M059J (cell line): ENCODE results near the gene CRISPLD2. TPM values are rescaled to one million over a fixed set of nuclear protein-coding genes. Genes with fewer than 3 reads are reported as not detected.
"Not testable (repeated sequence)": the region's sequence is repeated elsewhere in the genome, so short reads cannot be mapped to it uniquely, and the experiment has no call there.

Experiments
- DNase-seq: peaks from one replicate; pipeline ENCODE4 v3.0.0-alpha.2; 2012; ENCODE audit warnings: low read depth
- total RNA-seq: library from RNA; depleted of rRNA; stranded (reverse); fragments of >200 nt; shearing (Covaris generic); gene quantifications from 2 replicates; pipeline ENCODE4 v1.2.3, GENCODE V29; 2014

Gene CRISPLD2
- total RNA-seq, 1 experiment from 2014 or later, result 37.3 TPM

DNA sequence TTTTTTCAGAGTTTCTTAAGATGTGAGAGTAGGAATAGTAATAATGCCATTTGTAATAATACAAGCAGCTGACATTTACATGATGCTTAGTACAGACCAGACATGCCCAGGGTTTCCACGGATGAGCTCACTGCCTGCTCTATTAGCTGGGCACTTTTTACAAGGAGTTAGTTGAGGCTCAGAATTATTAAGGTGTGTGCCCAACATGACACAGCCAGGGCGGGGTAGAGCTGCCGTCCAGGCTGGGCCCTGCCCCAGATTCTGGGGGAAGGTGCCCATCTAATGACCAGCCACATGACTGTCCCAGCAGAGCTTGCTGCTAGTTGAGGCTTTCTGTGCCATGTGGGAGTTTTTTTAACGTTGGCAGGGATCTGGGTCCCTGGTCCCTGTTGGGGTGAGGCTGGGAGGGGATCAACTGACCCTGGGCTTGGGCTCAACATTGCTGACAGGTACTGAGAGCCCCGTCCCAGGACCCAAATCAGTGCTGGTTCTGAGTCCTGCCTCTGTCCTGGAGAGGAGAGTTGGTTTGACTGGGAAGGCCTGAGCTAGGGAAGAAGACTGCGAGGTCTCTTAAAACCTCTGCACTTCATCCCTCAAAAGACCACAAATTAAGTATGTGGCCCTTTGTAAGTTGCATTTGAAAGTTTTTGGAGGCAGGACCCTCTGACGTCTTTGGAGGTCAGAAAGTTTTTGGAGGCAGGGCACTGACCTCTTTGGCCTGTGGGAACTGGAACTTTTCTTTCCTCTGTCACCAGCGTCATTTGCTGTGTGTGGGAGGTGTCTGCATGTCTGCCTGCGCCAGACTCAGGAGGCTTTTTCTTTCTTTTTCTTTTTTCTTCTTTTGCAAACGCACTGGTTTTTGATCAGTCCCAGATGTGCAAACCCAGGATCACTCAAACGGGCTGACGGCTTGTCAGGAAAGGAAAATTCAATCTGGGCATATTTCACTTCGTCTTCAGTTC is 2.2 kb downstream of the CRISPLD2 start:
- DNase-seq, result no peak

DNA sequence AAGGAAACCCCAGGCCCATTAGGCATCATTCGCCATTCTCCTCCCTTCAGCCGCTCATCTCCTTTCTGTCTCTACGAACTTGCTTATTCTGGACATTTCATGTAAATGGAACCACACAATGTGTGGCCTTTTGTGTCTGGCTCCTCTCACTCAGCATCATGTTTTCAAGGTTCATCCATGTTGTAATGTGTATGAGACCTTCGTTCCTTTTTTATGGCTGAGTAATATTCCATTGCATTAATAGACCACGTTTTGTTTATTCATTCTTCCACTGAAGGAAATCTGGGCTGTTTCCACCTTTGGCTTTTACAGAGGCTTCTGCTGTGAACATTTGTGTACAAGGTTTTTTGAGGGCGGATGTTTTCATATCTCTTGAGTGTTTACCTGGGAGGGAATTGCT is 3.2 kb downstream of the CRISPLD2 start:
- DNase-seq, result no peak

DNA sequence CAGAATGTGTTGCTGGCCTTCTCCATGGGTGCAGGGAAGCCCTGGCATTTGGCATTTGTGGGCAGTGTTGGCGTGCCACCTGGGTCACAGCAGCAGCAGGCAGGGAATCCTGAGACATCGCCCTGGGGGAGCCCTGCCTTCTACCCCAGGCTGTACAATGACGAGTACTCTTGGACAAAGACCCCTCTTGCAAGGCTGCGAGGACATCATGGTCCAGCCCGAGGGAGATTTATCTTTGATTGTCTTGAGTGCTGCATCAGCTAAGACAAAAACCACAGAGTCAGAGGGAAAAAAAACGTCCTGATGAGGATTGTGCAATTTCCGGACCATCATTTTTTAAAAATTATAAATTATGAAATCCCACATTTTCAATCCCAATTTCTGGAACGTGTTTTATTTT is 3.7 kb downstream of the CRISPLD2 start:
- no peak for DNase-seq

DNA sequence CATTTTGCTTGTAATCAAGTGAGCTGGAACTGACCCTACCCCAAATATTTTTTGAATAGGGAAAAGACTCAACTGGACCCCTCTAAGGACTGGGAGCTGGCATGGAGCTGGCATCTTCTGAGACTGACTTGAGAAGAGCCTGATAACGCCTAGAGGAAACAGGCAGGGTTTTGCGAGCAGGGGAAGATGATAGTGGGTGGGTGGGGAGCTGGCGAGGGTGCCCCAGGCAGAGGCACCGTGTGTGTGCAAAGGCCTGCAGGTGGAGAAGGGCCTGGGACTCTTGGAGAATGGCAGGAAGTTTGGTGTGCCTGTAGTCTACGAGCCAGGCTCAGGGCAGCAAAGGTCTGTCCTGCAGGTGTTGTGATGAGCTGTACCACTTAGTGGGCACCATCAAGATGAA is 4.1 kb downstream of the CRISPLD2 start:
- no peak for DNase-seq

DNA sequence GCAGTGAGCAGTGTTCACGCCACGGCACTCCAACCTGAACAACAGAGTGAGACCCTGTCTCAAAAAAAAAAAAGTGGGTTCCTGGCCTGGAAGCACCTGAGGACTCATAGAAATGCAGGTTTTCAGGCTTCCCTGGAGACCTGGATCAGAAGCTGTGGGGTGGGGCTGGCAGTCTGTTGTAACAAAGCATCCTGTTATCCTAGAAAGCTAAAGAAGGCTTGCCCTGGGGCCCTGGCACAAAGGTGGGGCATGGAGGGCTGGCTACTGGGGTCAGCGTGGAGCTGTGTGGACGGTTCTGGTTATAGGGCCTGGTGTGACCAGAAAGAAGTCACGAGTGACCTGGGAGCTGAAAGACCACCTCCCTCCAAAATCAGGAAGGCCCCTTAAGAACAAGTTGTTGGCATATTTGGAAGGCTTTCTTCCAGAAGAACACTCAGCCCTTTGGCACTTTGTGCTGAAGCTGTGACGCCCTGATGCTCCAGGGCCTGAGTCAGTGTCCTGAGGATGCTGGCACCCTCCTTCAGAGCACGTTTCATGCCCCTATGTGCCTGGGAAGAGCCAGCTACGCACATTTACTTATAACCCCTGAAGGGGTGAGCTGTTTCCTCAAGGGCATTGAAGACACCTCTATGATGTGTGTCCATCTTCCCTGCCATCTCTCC is 6.2 kb downstream of the CRISPLD2 start:
- DNase-seq, result peak; percentile 52

DNA sequence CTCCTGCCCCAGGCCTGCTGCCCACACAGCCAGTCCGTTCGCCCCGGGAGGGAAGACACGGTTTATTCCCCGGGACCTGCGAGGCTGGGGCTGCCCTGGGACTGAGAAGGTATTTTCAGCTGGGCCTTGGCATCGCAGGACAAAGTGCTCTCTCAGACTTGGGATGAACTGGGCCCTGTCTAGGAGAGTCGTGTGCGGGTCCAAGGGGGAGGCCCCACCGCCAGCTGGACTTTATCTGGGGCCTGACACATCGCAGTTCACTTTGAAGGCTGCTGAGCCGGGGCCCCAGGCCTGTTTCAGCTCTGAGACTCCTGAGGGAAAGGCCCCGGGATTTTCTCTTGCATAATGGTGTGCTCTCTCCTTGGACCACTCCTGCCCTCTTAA is 6.8 kb downstream of the CRISPLD2 start:
- no peak for DNase-seq

DNA sequence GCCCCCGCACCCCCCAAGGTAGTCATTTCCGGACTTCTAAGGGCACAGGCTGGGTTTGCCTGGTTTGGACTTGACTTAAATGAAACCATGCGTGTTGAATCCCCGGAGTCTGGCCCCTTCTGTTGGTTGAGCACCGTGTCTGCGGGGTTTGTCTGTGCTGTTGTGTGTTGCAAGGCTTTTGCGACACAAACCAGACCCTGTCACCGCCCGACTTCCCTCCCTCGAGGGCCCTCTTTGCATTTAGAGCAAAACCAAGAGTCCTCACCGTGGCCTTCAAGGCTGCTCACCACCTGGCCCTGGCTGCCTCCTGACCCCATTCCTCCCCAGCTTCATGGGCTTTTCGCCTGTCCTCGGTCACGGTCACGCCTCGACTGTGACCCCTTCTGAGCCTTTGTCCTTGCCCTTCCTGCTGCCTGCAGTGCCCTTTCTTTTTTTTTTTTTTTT is 7.4 kb downstream of the CRISPLD2 start:
- DNase-seq, result no peak

DNA sequence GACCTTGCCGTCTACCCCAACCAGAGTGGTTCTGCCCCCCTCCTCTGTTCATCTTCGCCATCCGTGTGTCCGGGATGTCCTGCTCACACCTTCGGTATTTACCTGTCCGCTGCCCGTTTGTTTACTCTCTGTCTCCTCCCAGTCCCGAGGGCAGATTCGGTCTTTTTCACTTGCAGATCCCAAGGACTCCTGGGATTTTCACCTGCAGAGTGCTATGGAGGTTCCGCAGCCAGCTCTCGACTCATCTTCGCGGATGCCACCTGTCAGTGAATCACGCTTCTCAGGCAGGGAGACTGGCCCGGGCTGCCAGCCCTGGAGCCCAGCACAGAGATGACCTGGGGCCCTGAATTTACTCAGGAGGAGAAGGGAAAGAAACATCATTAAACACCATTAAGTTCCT is 8.1 kb downstream of the CRISPLD2 start:
- no peak for DNase-seq

DNA sequence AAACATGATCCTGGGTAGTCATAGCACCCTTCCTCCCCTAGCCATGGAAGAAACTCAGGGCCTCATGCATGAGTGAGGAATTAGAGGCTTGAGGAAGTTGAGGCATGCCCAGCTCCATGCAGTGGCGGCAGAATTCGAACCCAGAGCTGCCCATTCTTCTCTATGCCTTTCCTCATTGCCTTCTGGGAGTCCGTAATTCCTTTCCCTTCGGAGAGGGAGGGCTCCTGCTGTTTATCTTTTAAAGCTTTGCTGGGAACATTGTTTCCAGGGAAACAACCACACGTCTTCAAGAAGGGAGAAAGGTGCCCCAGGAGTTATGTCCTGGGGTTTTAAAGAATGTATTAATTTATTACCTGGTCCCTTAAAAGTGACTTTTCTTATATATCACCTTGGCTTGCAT is 8.5 kb downstream of the CRISPLD2 start:
- DNase-seq, result no peak

DNA sequence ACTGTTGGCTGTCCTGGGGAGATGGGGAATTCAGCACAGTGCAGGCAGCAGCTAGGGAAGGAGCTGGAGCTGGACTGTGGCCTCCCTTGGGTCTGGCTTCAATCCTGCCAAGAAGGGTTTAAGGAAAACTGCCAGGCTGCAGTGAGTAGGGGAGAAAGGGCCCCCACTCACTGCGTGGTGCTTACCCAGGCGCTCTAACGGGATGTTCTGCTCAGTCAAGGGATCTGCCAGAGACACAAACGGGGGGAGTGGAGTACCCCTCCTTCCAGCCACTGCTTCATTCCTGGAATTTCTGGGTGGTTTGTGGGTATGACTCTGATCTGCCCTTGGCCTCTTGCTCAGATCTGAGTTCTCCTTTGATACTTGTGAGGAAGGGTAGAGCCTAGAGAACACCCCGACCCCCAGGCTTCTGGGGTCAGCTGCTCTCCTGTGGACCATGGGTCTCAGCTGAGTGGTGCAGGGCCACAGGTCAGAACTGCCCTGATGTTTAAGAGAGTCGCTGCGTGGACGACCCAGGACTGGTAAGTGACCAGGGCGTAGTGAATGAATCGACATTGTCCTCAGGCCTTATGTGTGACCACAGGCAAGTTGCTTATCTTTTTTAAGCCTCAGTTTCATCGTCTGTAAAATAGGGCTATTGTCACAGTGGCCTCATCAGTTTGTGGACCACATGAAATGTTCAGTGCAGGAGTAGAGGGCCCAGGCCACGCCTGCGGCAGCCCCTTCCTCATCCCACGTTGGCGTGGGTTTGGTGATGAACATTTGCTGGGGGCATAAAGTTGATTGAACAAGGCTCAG is 9.6 kb downstream of the CRISPLD2 start:
- DNase-seq, result peak; percentile 97

DNA sequence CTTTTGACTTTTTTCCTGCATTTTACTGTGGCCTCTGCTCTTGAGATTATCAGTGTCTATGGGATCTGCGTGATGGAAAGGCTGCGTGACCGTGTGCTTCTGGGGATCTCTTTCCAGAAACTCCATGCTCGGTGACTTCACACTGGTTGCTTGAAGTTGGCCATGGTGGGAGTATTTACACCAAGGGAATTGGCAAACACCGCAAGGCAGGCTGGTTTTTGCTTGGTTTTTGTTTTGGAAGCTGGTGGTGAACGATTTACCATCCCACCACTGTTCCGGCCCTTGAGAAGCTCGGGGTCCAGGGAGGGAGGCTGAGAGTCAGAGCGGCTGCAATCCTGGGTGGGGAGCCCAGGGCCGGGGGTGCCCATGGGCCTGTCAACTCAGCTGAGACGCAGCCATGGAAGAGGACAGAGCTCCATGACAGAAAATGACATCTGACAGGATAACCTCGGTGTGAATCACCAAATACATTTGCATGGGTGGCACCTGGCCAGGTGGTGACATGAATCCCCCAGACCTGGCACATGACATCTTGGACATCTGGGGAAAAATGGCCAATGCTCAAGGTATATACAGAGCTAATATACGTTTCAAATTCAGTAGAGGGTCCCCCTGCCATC is 11.1 kb downstream of the CRISPLD2 start:
- DNase-seq, result no peak

DNA sequence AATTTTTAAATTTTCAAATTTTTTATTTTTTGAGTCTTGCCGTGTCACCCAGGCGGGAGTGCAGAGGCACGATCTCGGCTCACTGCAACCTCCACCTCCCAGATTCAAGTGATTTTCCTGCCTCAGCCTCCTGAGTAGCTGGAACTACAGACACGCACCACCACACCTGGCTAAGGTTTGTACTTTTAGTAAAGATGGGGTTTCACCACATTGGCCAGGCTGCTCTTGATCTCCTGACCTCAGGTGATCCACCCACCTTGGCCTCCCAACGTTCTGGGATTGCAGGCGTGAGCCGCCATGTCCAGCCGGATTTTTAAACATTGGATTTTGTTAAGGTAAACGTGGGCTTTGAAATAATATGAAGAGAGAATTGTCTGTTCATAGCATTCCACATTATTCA is 11.9 kb downstream of the CRISPLD2 start:
- not testable (repeated sequence) for DNase-seq

DNA sequence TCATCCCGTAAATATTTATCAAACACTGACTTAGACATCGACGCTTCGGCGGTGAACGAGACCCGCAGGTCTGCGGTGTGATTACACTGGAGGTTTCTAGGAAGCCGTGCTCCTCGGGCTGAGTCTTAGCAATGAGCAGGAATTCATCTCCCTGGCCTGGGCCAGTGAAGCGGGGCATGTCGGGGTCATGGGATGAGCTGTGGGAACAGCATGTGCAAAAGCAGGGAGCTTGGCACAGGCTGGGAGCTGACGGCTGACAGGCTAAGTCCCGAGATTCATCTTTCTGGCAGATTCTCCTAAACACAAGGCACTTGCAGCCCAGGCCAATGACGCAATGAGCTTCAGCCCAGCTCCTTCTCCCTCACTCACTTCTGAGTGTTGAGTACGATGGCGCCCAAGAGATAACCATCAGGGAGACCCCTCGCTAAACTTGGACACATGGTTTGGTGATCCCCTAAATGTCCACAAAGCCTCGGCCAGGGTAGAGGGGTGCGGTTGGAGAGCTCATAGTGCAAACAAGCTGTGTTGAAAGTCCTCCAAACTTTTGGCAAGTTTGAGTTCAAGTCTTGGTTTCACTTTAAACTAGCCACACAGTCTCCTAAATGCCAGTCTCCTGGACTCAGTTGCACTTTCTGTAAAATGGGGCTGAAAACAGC is 12.8 kb downstream of the CRISPLD2 start:
- peak; percentile 56 for DNase-seq

DNA sequence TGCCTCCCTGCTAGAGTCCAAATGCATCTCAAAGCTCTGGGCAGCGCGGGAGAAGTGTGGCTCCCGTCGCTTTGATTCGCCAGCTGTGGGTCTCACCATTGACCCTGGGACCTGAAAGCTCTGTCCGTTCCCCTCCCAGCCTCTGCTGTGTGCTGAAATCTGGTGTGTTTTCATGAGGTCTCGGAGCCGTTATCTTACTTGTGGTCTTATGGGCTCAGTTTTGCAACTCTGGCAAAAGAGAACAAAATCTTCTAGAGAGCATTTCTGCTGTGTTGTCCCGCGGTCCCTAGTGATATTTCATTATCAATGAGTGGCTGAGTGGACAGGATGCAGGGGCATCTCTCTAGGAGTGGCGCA is 13.3 kb downstream of the CRISPLD2 start:
- DNase-seq, result no peak

DNA sequence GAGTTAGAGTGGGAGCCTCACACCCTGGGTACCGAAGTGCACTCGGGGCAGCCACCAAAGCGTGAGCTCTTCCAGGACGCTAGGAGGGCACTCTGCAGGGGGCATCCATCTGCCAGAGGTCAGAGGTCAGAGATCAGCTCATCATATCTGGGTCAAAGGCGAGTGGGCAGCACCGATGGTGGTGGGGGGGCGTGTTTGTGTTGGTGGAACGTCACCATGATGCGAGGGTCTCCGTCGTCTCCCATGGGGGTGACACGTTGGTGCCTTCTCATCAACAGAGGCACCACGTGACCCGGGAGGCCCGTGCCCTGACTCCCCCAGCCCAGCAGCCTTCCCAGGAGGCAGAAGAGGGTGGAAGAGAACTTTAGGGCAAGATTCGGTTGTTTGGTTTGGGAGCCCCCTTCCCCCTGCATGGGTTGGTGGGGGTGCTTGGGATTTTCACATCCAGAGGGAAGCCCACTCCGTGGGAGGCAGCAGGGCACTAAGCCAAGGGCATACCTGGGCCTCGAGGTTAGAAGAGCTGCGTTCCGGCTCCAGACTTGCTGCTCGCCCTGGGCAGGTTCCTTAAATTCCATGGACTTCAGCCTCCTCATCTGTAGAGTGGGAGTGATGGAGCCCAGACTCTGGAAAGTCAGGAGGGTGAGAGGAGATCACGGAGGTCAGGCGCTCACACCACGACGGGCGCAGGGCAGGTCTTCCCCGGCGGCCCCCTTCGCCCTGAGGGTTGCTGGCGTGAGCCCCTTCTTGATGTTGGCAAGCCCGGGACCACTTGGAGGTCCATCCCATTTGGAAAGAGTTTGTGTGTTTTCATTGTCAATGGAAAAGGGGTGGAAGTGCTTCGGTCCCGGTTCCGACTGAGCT is 14.0 kb downstream of the CRISPLD2 start:
- no peak for DNase-seq

DNA sequence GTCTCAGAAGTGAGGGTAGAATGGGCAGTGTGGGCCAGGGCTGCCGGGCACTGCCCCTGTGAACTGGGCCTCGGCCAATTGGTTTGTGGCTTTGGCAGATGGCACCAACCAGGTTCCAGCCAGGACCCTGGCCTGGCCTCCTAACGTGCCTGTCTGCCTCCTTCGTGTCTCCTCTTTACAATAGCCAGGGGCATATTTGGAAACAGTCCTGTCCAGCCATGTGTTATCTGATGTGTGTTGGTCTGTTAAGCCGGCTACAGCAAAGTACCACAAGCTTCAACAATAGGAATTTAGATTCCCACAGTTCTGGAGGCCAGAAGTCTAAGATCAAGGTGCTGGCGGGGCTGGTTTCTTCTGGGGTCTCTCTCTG is 14.6 kb downstream of the CRISPLD2 start:
- DNase-seq, result peak; percentile 99

DNA sequence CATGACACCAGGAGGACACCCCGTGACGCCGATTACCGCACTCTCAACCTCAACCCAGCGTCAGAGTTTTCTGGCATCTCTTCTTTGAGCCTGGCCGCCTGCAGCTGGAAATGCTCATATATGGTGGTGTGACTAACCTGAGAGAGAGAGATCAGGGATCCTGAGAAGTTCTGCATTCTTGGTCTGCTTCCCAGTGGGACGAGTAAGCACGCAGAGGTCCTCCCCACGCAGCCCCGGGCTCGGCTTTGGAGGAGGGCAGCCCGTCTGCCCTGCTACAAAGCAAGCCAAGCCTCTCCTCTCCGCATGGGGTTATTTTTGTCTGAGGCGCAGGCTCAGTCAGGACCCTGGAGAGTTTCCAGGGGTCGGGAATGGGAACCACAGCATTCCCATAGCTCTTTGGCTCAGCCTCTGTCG is 16.5 kb downstream of the CRISPLD2 start:
- DNase-seq, result peak; percentile 100

DNA sequence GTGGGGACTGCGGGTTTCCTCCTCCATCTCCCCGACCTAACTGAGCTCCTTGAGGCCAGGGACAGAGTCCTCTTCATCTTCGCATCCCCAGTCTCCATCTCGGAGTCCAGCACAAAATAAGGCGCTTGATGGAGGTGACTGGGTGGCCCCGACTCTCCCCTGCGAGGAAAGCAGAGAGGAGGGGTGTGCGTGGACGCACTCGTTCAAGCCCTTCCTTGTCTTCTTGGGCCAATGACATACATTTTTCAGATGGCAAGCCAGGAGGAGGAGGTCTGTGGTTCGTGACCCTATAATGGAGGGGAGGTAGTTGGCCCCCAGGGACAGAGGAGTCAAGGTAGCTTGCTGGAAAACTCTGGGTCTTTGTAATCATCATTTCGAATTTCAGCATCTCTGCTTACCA is 17.2 kb downstream of the CRISPLD2 start:
- no peak for DNase-seq

DNA sequence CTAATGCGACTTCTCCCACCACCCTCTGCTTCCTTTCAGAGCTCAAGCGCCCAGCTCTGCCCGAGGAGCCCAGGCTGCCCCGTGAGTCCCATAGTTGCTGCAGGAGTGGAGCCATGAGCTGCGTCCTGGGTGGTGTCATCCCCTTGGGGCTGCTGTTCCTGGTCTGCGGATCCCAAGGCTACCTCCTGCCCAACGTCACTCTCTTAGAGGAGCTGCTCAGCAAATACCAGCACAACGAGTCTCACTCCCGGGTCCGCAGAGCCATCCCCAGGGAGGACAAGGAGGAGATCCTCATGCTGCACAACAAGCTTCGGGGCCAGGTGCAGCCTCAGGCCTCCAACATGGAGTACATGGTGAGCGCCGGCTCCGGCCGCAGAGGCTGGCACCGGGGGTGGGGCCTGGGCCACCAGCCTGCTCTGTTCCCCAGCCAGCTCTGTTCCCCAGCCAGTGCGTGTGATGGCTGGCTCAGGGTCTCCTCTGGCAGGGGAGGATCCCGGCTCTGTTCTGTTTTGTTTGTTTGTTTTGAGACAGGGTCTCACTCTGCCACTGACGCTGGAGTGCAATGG is 18.7 kb downstream of the CRISPLD2 start:
- no peak for DNase-seq

DNA sequence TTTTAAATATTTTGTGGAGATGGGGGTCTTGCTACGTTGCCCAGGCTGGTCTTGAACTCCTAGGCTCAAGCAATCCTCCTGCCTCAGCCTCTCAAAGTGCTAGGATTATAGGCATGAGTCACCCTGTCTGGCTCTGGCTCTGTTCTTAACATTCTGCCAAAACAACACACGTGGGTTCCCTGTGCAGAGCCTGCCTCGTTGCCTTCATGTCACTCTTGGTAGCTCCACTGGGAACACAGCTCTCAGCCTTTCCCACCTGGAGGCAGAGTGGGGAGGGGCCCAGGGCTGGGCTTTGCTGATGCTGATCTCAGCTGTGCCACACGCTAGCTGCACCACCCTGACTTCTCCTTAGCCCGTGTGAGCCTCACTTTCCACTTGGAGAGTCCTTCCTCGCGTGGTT is 19.3 kb downstream of the CRISPLD2 start:
- DNase-seq, result peak; percentile 97
